HCT116 (cell line): ENCODE data around the gene FHIT. TPM values are rescaled to one million over a fixed set of nuclear protein-coding genes. Genes with fewer than 3 reads are reported as not detected.

Source experiments
- ATAC-seq: fragments of 200-7000 bp; cut with Tn5 transposase; 2 replicates; pipeline ENCODE4 v1.9.1; 2020; ENCODE audit warnings: mild to moderate bottlenecking, moderate library complexity
- BruUV-seq: library from RNA; stranded (reverse); fragments of 400-500 nt; replicated peaks from 2 replicates; lab custom pipeline; 2021; lab: Mats Ljungman, UMichigan
- CTCF ChIA-PET: fragments of 300-600 bp; sonication (Branson Sonifier 250); formaldehyde crosslinking; loops from one replicate; lab custom pipeline; 2021; ENCODE audit warnings: antibody characterized with exemption; lab: Charles Lee
- POLR2A ChIA-PET: fragments of 300-600, 350-600 bp; sonication (Branson Sonifier 250); formaldehyde crosslinking; loops from one replicate; lab custom pipeline; 2021; ENCODE audit warnings: antibody characterized with exemption; lab: Charles Lee
- RAD21 ChIA-PET, 2 experiments: fragments of 300-600 bp; sonication (Branson Sonifier 250); formaldehyde crosslinking; loops; one replicate each; lab custom pipeline; 2023; ENCODE audit warnings: low total read pairs in 2 of 2; ENCODE audit not compliant: uncharacterized antibody in 2 of 2, unreplicated experiment in 2 of 2, low non-redundant PET in 1 of 2; lab: Charles Lee
- DNase-seq: peaks from one replicate; pipeline ENCODE4 v3.0.0-alpha.2; 2010; ENCODE audit warnings: low read depth, low spot score
- H2AFZ ChIP-seq: fragments of 200-600 bp; shearing (Covaris generic), sonication (generic); 2 replicates; pipeline ENCODE4 v1.6.1; 2017; ENCODE audit warnings: low read depth, mixed run types, mixed read lengths, antibody characterized with exemption, low read length; ENCODE audit not compliant: poor library complexity, severe bottlenecking
- H3K27ac ChIP-seq: 2 replicates; pipeline ENCODE4 v1.5.1; 2012; ENCODE audit warnings: low read depth, low read length
- H3K27me3 ChIP-seq: fragments of 200-600 bp; sonication (generic); 2 replicates; pipeline ENCODE4 v1.6.1; 2016; ENCODE audit warnings: mixed run types, low read length, mixed read lengths; ENCODE audit not compliant: insufficient read depth
- H3K36me3 ChIP-seq, 2 experiments: fragments of 200-500 bp in 1 of 2; fragments of 200-600 bp in 1 of 2; sonication (Bioruptor generic) in 1 of 2; sonication (generic) in 1 of 2; 2 replicates each; pipeline versions ENCODE4 v1.5.1 to v1.6.1; 2014 to 2016; ENCODE audit warnings: low read length in 2 of 2, inconsistent platforms in 1 of 2, mixed read lengths in 1 of 2, mixed run types in 1 of 2; ENCODE audit not compliant: insufficient read depth in 2 of 2, control insufficient read depth in 1 of 2
- H3K4me1 ChIP-seq, 2 experiments: fragments of 200-600 bp in 1 of 2; sonication (generic) in 1 of 2; 2 replicates each; pipeline versions ENCODE4 v1.5.1 to v1.6.1; 2012 to 2017; ENCODE audit warnings: low read length in 2 of 2, inconsistent platforms in 1 of 2, mild to moderate bottlenecking in 1 of 2, mixed read lengths in 1 of 2, mixed run types in 1 of 2, moderate library complexity in 1 of 2; ENCODE audit not compliant: insufficient read depth in 2 of 2, control insufficient read depth in 1 of 2
- H3K4me2 ChIP-seq: fragments of 200-600 bp; sonication (generic); 2 replicates; pipeline ENCODE4 v1.6.1; 2017; ENCODE audit warnings: mixed run types, low read length, mixed read lengths
- H3K4me3 ChIP-seq, 2 experiments: fragments of 200-600 bp in 1 of 2; sonication (generic) in 1 of 2; replicated peaks in 1 of 2; 2 replicates each; pipeline ENCODE4 v1.5.1; 2011 to 2016; ENCODE audit warnings: low read length in 2 of 2, control low read depth in 1 of 2, low read depth in 1 of 2, mild to moderate bottlenecking in 1 of 2, mixed read lengths in 1 of 2, mixed run types in 1 of 2
- H3K79me2 ChIP-seq: fragments of 200-600 bp; sonication (generic); 2 replicates; pipeline ENCODE4 v1.6.1; 2017; ENCODE audit warnings: mild to moderate bottlenecking, mixed run types, low read length, moderate library complexity, mixed read lengths; ENCODE audit not compliant: insufficient read depth
- H3K9ac ChIP-seq: fragments of 200-600 bp; sonication (generic); 2 replicates; pipeline ENCODE4 v1.6.1; 2016; ENCODE audit warnings: low read length, mixed read lengths
- H3K9me2 ChIP-seq: fragments of 200-600 bp; sonication (generic), shearing (Covaris generic); 2 replicates; pipeline ENCODE4 v1.6.1; 2017; ENCODE audit warnings: mixed run types, mild to moderate bottlenecking, moderate library complexity; ENCODE audit not compliant: insufficient read depth
- H3K9me3 ChIP-seq, 2 experiments: fragments of 200-500 bp in 1 of 2; fragments of 200-600 bp in 1 of 2; sonication (Bioruptor generic) in 1 of 2; sonication (generic) in 1 of 2; 2 replicates each; pipeline ENCODE4 v1.6.1; 2014 to 2017; ENCODE audit warnings: low read length in 2 of 2, mixed read lengths in 2 of 2, inconsistent platforms in 1 of 2, low read depth in 1 of 2, mild to moderate bottlenecking in 1 of 2, mixed run types in 1 of 2, moderate library complexity in 1 of 2; ENCODE audit not compliant: control insufficient read depth in 1 of 2, insufficient read depth in 1 of 2
- H4K20me1 ChIP-seq: fragments of 200-600 bp; sonication (generic), shearing (Covaris generic); 2 replicates; pipeline ENCODE4 v1.6.1; 2017; ENCODE audit warnings: mixed run types, mild to moderate bottlenecking, moderate library complexity; ENCODE audit not compliant: insufficient read depth
- CEBPB ChIP-seq: IDR thresholded peaks from 2 replicates; pipeline ENCODE4 v1.6.1; 2012; ENCODE audit warnings: low read depth
- EGR1 ChIP-seq: IDR thresholded peaks from 2 replicates; pipeline ENCODE4 v1.6.1; 2012; ENCODE audit warnings: low read depth
- POLR2A ChIP-seq: IDR thresholded peaks from 2 replicates; pipeline ENCODE4 v1.7.0; 2011; ENCODE audit warnings: borderline replicate concordance; ENCODE audit not compliant: insufficient read depth, insufficient read length; ENCODE audit errors: extremely low read depth
- RAD21 ChIP-seq: IDR thresholded peaks from 2 replicates; pipeline ENCODE4 v1.6.1; 2012; ENCODE audit warnings: low read depth, mild to moderate bottlenecking
- SRF ChIP-seq: IDR thresholded peaks from 2 replicates; pipeline ENCODE4 v1.6.1; 2012; ENCODE audit warnings: low read depth
- intact Hi-C: fragments of 100-400 bp; cut with micrococcal nuclease; formaldehyde crosslinking; loops from 2 replicates; pipeline ENCODE4 v1.10.0; 2022
- total RNA-seq: library from RNA; stranded (reverse); gene quantifications from one replicate; pipeline ENCODE4 v1.2.1, GENCODE V29; 2021; ENCODE audit not compliant: unreplicated experiment
- TF ChIP-seq, protein P1 (sequence below), 3 experiments: fragments of 200-600 bp in 1 of 3; sonication (generic) in 1 of 3; IDR thresholded peaks in 2 of 3; conservative IDR thresholded peaks in 1 of 3; 2 replicates each; pipeline ENCODE4 v1.5.1; 2012 to 2017; ENCODE audit warnings: low read depth in 2 of 3, low read length in 2 of 3, antibody characterized with exemption in 1 of 3, borderline replicate concordance in 1 of 3, control low read depth in 1 of 3, mild to moderate bottlenecking in 1 of 3, mixed read lengths in 1 of 3, mixed run types in 1 of 3, moderate library complexity in 1 of 3; ENCODE audit not compliant: insufficient read depth in 1 of 3
- TF ChIP-seq, protein P2 (sequence below): IDR thresholded peaks from 2 replicates; pipeline ENCODE4 v1.6.1; 2011; ENCODE audit warnings: mild to moderate bottlenecking, low read length, moderate library complexity; ENCODE audit not compliant: insufficient replicate concordance; ENCODE audit errors: extremely low read depth

Gene FHIT
- total RNA-seq, 1 experiment from 2014 or later = 20.1 TPM

- Histone ChIP-seq H3K27me3 (no peaks in the 10 kb centered on the region), H3K79me2 (no peaks in the 10 kb centered on the region), H3K4me3 (no peak overlapping the region), H3K27ac (no peak overlapping the region), H3K4me1 (no peaks in the 10 kb centered on the region), H3K9ac (no peak overlapping the region), H2AFZ (no peak overlapping the region), H3K9me3 (no peaks in the 10 kb centered on the region), H4K20me1 (no peaks in the 10 kb centered on the region), H3K9me2 (no peaks in the 10 kb centered on the region), H3K36me3 (no peaks in the 10 kb centered on the region), H3K4me2 (no peak overlapping the region)
- ATAC-seq = no peak
- intact Hi-C loops = no loop called here
- no peak for TF ChIP-seq CEBPB
- TF ChIP-seq POLR2A = no peak
- no peak for TF ChIP-seq RAD21
- no peak for TF ChIP-seq SRF
- TF ChIP-seq, protein P1, sequence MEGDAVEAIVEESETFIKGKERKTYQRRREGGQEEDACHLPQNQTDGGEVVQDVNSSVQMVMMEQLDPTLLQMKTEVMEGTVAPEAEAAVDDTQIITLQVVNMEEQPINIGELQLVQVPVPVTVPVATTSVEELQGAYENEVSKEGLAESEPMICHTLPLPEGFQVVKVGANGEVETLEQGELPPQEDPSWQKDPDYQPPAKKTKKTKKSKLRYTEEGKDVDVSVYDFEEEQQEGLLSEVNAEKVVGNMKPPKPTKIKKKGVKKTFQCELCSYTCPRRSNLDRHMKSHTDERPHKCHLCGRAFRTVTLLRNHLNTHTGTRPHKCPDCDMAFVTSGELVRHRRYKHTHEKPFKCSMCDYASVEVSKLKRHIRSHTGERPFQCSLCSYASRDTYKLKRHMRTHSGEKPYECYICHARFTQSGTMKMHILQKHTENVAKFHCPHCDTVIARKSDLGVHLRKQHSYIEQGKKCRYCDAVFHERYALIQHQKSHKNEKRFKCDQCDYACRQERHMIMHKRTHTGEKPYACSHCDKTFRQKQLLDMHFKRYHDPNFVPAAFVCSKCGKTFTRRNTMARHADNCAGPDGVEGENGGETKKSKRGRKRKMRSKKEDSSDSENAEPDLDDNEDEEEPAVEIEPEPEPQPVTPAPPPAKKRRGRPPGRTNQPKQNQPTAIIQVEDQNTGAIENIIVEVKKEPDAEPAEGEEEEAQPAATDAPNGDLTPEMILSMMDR (IDR thresholded peaks at IDR 0.05 in 2 of 3, conservative IDR thresholded peaks at IDR 0.05 in 1 of 3; ENCODE audit: borderline replicate concordance in 1 of 3, insufficient read depth in 1 of 3, low read depth in 2 of 3, low read length in 2 of 3) = no peak
- TF ChIP-seq, protein P2, sequence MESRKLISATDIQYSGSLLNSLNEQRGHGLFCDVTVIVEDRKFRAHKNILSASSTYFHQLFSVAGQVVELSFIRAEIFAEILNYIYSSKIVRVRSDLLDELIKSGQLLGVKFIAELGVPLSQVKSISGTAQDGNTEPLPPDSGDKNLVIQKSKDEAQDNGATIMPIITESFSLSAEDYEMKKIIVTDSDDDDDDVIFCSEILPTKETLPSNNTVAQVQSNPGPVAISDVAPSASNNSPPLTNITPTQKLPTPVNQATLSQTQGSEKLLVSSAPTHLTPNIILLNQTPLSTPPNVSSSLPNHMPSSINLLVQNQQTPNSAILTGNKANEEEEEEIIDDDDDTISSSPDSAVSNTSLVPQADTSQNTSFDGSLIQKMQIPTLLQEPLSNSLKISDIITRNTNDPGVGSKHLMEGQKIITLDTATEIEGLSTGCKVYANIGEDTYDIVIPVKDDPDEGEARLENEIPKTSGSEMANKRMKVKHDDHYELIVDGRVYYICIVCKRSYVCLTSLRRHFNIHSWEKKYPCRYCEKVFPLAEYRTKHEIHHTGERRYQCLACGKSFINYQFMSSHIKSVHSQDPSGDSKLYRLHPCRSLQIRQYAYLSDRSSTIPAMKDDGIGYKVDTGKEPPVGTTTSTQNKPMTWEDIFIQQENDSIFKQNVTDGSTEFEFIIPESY = no peak
- no peak for TF ChIP-seq EGR1
- ChIA-PET RAD21 (no interaction called here), POLR2A (no interaction called here), CTCF (no interaction called here)
- DNase-seq = no peak
- no TSS peak for BruUV-seq
Measured at GRCh38 chr3:60652829-60653228, 598.4 kb downstream of the FHIT start.
